K562 (cell line): ENCODE measurements around the gene ACLY. TPM values are rescaled to one million over a fixed set of nuclear protein-coding genes. Genes with fewer than 3 reads are reported as not detected.

Source experiments
- ATAC-seq: fragments of 200-7000 bp; cut with Tn5 transposase; 3 replicates; pipeline ENCODE4 v1.9.1; 2020; ENCODE audit warnings: moderate library complexity
- BruUV-seq: library from RNA; stranded (reverse); fragments of 400-500 nt; replicated peaks from 2 replicates; lab custom pipeline; 2021; lab: Mats Ljungman, UMichigan
- CTCF ChIA-PET: fragments of 300-600 bp; formaldehyde crosslinking; extraction: SDS; loops from one replicate; lab custom pipeline; 2021; ENCODE audit warnings: low intra/inter-chr PET ratio; lab: Yijun Ruan, JAX
- POLR2A ChIA-PET: fragments of 300-600, 350-650 bp; sonication (Branson Sonifier 250); formaldehyde crosslinking; extraction: SDS; loops from one replicate; lab custom pipeline; 2021; ENCODE audit warnings: antibody characterized with exemption, inconsistent platforms; lab: Yijun Ruan, JAX
- DNase-seq, 4 experiments: peaks; one replicate each; pipeline versions ENCODE4 v3.0.0 to v3.0.0-alpha.2; 2011 to 2018; ENCODE audit warnings: low spot score in 3 of 4, mixed read lengths in 3 of 4; ENCODE audit errors: extremely low read depth in 1 of 4
- FAIRE-seq: peaks from 2 replicates; lab custom pipeline; 2011; peaks lifted over from hg19 to GRCh38; lab: Jason Lieb, UNC
- H2AFZ ChIP-seq: 2 replicates; pipeline ENCODE4 v1.6.0; 2011; ENCODE audit warnings: low read depth, low read length, control low read depth, inconsistent platforms
- H3K27ac ChIP-seq: fragments of 200-600 bp; 3 replicates; pipeline ENCODE4 v1.8.0; 2011; ENCODE audit warnings: low read depth, mild to moderate bottlenecking, control low read depth, inconsistent platforms, low read length, moderate library complexity, mixed read lengths; ENCODE audit errors: extremely low read depth
- H3K27me3 ChIP-seq, 2 experiments: fragments of 300-600 bp in 1 of 2; 2 replicates in 1 of 2; 3 replicates in 1 of 2; pipeline versions ENCODE4 v1.6.0 to v1.8.0; 2011; ENCODE audit warnings: inconsistent platforms in 2 of 2, low read length in 2 of 2, mild to moderate bottlenecking in 1 of 2, mixed read lengths in 1 of 2, moderate library complexity in 1 of 2; ENCODE audit not compliant: control insufficient read depth in 2 of 2, insufficient read depth in 2 of 2
- H3K36me3 ChIP-seq: fragments of 300-600 bp; 3 replicates; pipeline ENCODE4 v1.8.0; 2011; ENCODE audit warnings: mild to moderate bottlenecking, low read length, inconsistent platforms; ENCODE audit not compliant: control insufficient read depth, insufficient read depth
- H3K4me1 ChIP-seq, 2 experiments: fragments of 200-600 bp in 1 of 2; replicated peaks in 1 of 2; 2 replicates in 1 of 2; 3 replicates in 1 of 2; pipeline versions ENCODE4 v1.5.1 to v1.8.0; 2011; ENCODE audit warnings: inconsistent platforms in 2 of 2, low read length in 2 of 2, mild to moderate bottlenecking in 1 of 2, mixed read lengths in 1 of 2, moderate library complexity in 1 of 2; ENCODE audit not compliant: control insufficient read depth in 2 of 2, insufficient read depth in 2 of 2
- H3K4me2 ChIP-seq: 2 replicates; pipeline ENCODE4 v1.6.1; 2011; ENCODE audit warnings: low read length, control low read depth, inconsistent platforms, mixed read lengths; ENCODE audit not compliant: insufficient read depth
- H3K4me3 ChIP-seq: fragments of 200-600 bp; sonication (generic), shearing (Covaris generic); 2 replicates; pipeline ENCODE4 v1.5.1; 2016; ENCODE audit warnings: control low read depth, inconsistent platforms
- H3K79me2 ChIP-seq: fragments of 200-600 bp; 3 replicates; pipeline ENCODE4 v1.8.0; 2011; ENCODE audit warnings: low read length, inconsistent platforms; ENCODE audit not compliant: control insufficient read depth, insufficient read depth
- H3K9ac ChIP-seq, 2 experiments: 2 replicates each; pipeline versions ENCODE4 v1.6.0 to v1.6.1; 2011; ENCODE audit warnings: low read depth in 2 of 2, low read length in 2 of 2, control low read depth in 1 of 2, inconsistent platforms in 1 of 2, mild to moderate bottlenecking in 1 of 2, mixed read lengths in 1 of 2; ENCODE audit not compliant: insufficient read depth in 1 of 2
- H3K9me1 ChIP-seq: one replicate; pipeline ENCODE4 v1.6.0; 2011; ENCODE audit warnings: inconsistent platforms, mild to moderate bottlenecking, low read length, moderate library complexity; ENCODE audit not compliant: control insufficient read depth, insufficient read depth
- H3K9me3 ChIP-seq: replicated peaks from 2 replicates; pipeline ENCODE4 v1.5.1; 2011; ENCODE audit warnings: low read depth, low read length, inconsistent platforms; ENCODE audit not compliant: control insufficient read depth, insufficient read depth
- H4K20me1 ChIP-seq: replicated peaks from 2 replicates; pipeline ENCODE4 v1.6.1; 2011; ENCODE audit warnings: low read length, inconsistent platforms, mixed read lengths; ENCODE audit not compliant: control insufficient read depth, insufficient read depth
- POLR2A ChIP-seq: fragments of 450-650 bp; conservative IDR thresholded peaks from 2 replicates; pipeline ENCODE4 v1.6.1; 2016
- POLR2G ChIP-seq: fragments of 200-400 bp; formaldehyde crosslinking; IDR thresholded peaks from 2 replicates; pipeline ENCODE4 v1.6.1; 2017; ENCODE audit warnings: low read depth, mild to moderate bottlenecking, antibody characterized with exemption, low read length, moderate library complexity
- RB1 ChIP-seq: fragments of 450-650 bp; IDR thresholded peaks from 2 replicates; pipeline ENCODE4 v1.6.1; 2017; ENCODE audit warnings: low read depth, mild to moderate bottlenecking
- RBM17 ChIP-seq: fragments of 200-400 bp; formaldehyde crosslinking; IDR thresholded peaks from 2 replicates; pipeline ENCODE4 v1.6.1; 2017; ENCODE audit warnings: low read depth, mild to moderate bottlenecking, low read length, borderline replicate concordance
- SPI1 ChIP-seq: IDR thresholded peaks from 2 replicates; pipeline ENCODE4 v1.6.1; 2011; ENCODE audit warnings: low read depth, low read length, control low read depth, borderline replicate concordance
- WGBS: fragments of 100-300 bp; shearing (Covaris generic); methylation state at CpG from one replicate; pipeline ENCODE4 v1.1.6; 2016; ENCODE audit warnings: low coverage, mixed read lengths; ENCODE audit not compliant: insufficient coverage; ENCODE audit errors: missing lambda C conversion rate; 5-methylcytosine and 5-hydroxymethylcytosine counted together
- in situ Hi-C: fragments of 300-500 bp; cut with MboI; formaldehyde crosslinking; loops from 4 replicates; pipeline ENCODE4 v1.15.0; 2018; ENCODE audit warnings: inconsistent platforms, mixed read lengths
- intact Hi-C: fragments of 100-400 bp; cut with micrococcal nuclease; formaldehyde crosslinking; loops from 2 replicates; pipeline ENCODE4 v1.14.2; 2022
- polyA plus RNA-seq, 8 experiments: library from polyadenylated mRNA; depleted of rRNA in 4 of 8; stranded (reverse) in 5 of 8; unstranded in 3 of 8; fragments of >200 nt; fragmentation: Nextera tagmentation in 2 of 8; fragmentation: Illumina TruSeq in 1 of 8; extraction: Ambion mirVana in 2 of 8; extraction: Trizol in 1 of 8; gene quantifications; 2 replicates each; pipeline versions ENCODE4 v1.2.1 to v1.2.3, GENCODE V29; 2011 to 2014; ENCODE audit warnings: inconsistent platforms in 1 of 8, missing spikeins in 1 of 8
- total RNA-seq, 7 experiments: library from RNA; depleted of rRNA in 6 of 7; stranded (reverse); fragments of >200 nt in 6 of 7; fragmentation: Illumina TruSeq in 2 of 7; extraction: Trizol in 2 of 7; gene quantifications; 2 replicates each; pipeline versions ENCODE4 v1.2.1 to v1.2.3, GENCODE V29; 2011 to 2021; ENCODE audit warnings: low replicate concordance in 1 of 7

The ACLY gene
- total and polyA plus RNA-seq, 9 of the 15 experiments (the other 6 are each of a cell fraction or from before 2014, with no cell fraction given), result 42.9 to 280 (median 125) TPM

- in situ Hi-C loops, result no loop called here
- Histone ChIP-seq H3K27me3 (no peaks in the 10 kb centered on the region), H3K9me3 (no peaks in the 10 kb centered on the region), H3K4me2 (no peak overlapping the region), H3K79me2 (no peaks in the 10 kb centered on the region), H2AFZ (no peak overlapping the region), H3K36me3 (peaks cover 29% of the 10 kb centered on the region), H3K4me1 (peaks cover 2 to 35% of the 10 kb centered on the region in 2 experiments; a peak in 4 of 5 replicates), H4K20me1 (no peaks in the 10 kb centered on the region), H3K4me3 (no peak overlapping the region), H3K27ac (no peak overlapping the region), H3K9ac (peak overlapping the region in 1 of 2 experiments; percentile 79; a peak in 2 of 4 replicates), H3K9me1 (no peaks in the 10 kb centered on the region)
- TF ChIP-seq RBM17, result no peak
- 0 out of 2 replicates have a peak, but pooled peaks have one; percentile 11 for TF ChIP-seq POLR2A
- ChIA-PET CTCF (no interaction called here), POLR2A (interaction anchor here (1.0 to 1.5 kb wide), 6 partner anchors 9 to 89 kb away, joined by 3 to 6 read pairs (median 4); partner anchors contain the start of genes HAP1 and NT5C3B)
- ATAC-seq (no peak), DNase-seq (no peak), FAIRE-seq (no peak)
- no TSS peak for BruUV-seq
- intact Hi-C loops, result no loop called here
- WGBS, result no CpG with 5 or more reads among the region's 1 CpG
These were observed 95.6 kb downstream of the ACLY start for GRCh38 chr17:41823141-41823524.

DNA sequence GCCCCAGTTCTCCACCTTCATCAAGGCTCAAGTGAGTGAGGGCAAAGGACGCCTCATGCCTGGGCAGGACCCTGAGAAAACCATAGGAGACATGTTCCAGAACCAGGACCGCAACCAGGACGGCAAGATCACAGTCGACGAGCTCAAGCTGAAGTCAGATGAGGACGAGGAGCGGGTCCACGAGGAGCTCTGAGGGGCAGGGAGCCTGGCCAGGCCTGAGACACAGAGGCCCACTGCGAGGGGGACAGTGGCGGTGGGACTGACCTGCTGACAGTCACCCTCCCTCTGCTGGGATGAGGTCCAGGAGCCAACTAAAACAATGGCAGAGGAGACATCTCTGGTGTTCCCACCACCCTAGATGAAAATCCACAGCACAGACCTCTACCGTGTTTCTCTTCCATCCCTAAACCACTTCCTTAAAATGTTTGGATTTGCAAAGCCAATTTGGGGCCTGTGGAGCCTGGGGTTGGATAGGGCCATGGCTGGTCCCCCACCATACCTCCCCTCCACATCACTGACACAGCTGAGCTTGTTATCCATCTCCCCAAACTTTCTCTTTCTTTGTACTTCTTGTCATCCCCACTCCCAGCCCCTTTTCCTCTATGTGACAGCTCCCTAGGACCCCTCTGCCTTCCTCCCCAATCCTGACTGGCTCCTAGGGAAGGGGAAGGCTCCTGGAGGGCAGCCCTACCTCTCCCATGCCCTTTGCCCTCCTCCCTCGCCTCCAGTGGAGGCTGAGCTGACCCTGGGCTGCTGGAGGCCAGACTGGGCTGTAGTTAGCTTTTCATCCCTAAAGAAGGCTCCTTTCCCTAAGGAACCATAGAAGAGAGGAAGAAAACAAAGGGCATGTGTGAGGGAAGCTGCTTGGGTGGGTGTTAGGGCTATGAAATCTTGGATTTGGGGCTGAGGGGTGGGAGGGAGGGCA lies 96.3 kb downstream of the ACLY start:
- ChIA-PET POLR2A (interaction anchor here (0.6 to 1.5 kb wide), 7 partner anchors 8 to 371 kb away, joined by 3 to 6 read pairs (median 4); partner anchors contain the start of genes HAP1 and NT5C3B), CTCF (interaction anchor here (0.6 kb wide), 1 partner anchor 42 kb away, joined by 3 read pairs; no protein-coding TSS in a partner anchor)
- Histone ChIP-seq H2AFZ (no peak overlapping the region), H3K9me3 (no peaks in the 10 kb centered on the region), H4K20me1 (no peaks in the 10 kb centered on the region), H3K36me3 (peaks cover 23% of the 10 kb centered on the region), H3K4me3 (no peak overlapping the region), H3K9me1 (no peaks in the 10 kb centered on the region), H3K27ac (no peak overlapping the region), H3K27me3 (no peaks in the 10 kb centered on the region), H3K9ac (peak overlapping the region in 1 of 2 experiments; percentile 52; a peak in 2 of 4 replicates), H3K79me2 (no peaks in the 10 kb centered on the region), H3K4me1 (peaks cover 2 to 37% of the 10 kb centered on the region in 2 experiments; a peak in 4 of 5 replicates), H3K4me2 (no peak overlapping the region)
- peak in 1 of 4 experiments; percentile 8 for DNase-seq
- 52% methylated on average over 12 of the region's 12 CpGs for WGBS
- in situ Hi-C loops, result no loop called here
- no TSS peak for BruUV-seq
- no peak for ATAC-seq
- FAIRE-seq, result no peak
- TF ChIP-seq RB1 (no peak), SPI1 (0 out of 2 replicates have a peak, but pooled peaks have one; percentile 16), POLR2G (peak; percentile 59)
- intact Hi-C loops, result no loop called here
